ENCODE data around the gene TAF4B.

- TF ChIP-seq EZH2phosphoT487 (IDR thresholded peaks at IDR 0.05; ENCODE audit: borderline replicate concordance, low read depth, low read length): no peak
- no peak for TF ChIP-seq CTCF (conservative IDR thresholded peaks at IDR 0.05; ENCODE audit: low read length)
These were observed 135.8 kb downstream of the TAF4B start for GRCh38 chr18:26362021-26362420.

All from OCI-LY7 (cell line).